ENCODE data around the gene LHFPL6.

The LHFPL6 gene

GRCh38 chr13:39512687-39513086 lies 90.3 kb downstream of the LHFPL6 start:
- no peak for DNase-seq (ENCODE audit: low spot score)

- no peak for DNase-seq (ENCODE audit: low spot score)
Measured at GRCh38 chr13:39510316-39510695, 92.7 kb downstream of the LHFPL6 start.

- no peak for DNase-seq (ENCODE audit: low spot score)
Measured at GRCh38 chr13:39509616-39510315, 93.2 kb downstream of the LHFPL6 start.

- no peak for DNase-seq (ENCODE audit: low spot score)
Measured at GRCh38 chr13:39506559-39507390, 96.2 kb downstream of the LHFPL6 start.

- DNase-seq (ENCODE audit: low spot score): no peak
Measured at GRCh38 chr13:39505151-39505550, 97.8 kb downstream of the LHFPL6 start.

GRCh38 chr13:39503048-39503447 lies 99.9 kb downstream of the LHFPL6 start:
- DNase-seq (ENCODE audit: low spot score): no peak

GRCh38 chr13:39501702-39502324 lies 101.2 kb downstream of the LHFPL6 start:
- DNase-seq (ENCODE audit: low spot score): no peak

- no peak for DNase-seq (ENCODE audit: low spot score)
Measured at GRCh38 chr13:39499604-39500003, 103.4 kb downstream of the LHFPL6 start.

- DNase-seq (ENCODE audit: low spot score): no peak
Measured at GRCh38 chr13:39498471-39499114, 104.4 kb downstream of the LHFPL6 start.

- DNase-seq (ENCODE audit: low spot score): no peak
Measured at GRCh38 chr13:39496506-39496905, 106.5 kb downstream of the LHFPL6 start.

GRCh38 chr13:39494633-39495032 lies 108.4 kb downstream of the LHFPL6 start:
- DNase-seq (ENCODE audit: low spot score): no peak

GRCh38 chr13:39494006-39494405 lies 109.0 kb downstream of the LHFPL6 start:
- no peak for DNase-seq (ENCODE audit: low spot score)

- no peak for DNase-seq (ENCODE audit: low spot score)
Measured at GRCh38 chr13:39490136-39490535, 112.9 kb downstream of the LHFPL6 start.

GRCh38 chr13:39486758-39487157 lies 116.2 kb downstream of the LHFPL6 start:
- DNase-seq (ENCODE audit: low spot score): no peak

GRCh38 chr13:39485314-39485700 lies 117.7 kb downstream of the LHFPL6 start:
- no peak for DNase-seq (ENCODE audit: low spot score)

GRCh38 chr13:39484506-39485313 lies 118.3 kb downstream of the LHFPL6 start:
- DNase-seq (ENCODE audit: low spot score): no peak

- DNase-seq (ENCODE audit: low spot score): no peak
Measured at GRCh38 chr13:39483326-39483725, 119.7 kb downstream of the LHFPL6 start.

GRCh38 chr13:39481491-39481890 lies 121.5 kb downstream of the LHFPL6 start:
- no peak for DNase-seq (ENCODE audit: low spot score)

GRCh38 chr13:39474600-39474999 lies 128.4 kb downstream of the LHFPL6 start:
- DNase-seq (ENCODE audit: low spot score): no peak

GRCh38 chr13:39469676-39470075 lies 133.3 kb downstream of the LHFPL6 start:
- DNase-seq (ENCODE audit: low spot score): no peak

GRCh38 chr13:39468306-39468705 lies 134.7 kb downstream of the LHFPL6 start:
- DNase-seq (ENCODE audit: low spot score): no peak

- no peak for DNase-seq (ENCODE audit: low spot score)
Measured at GRCh38 chr13:39463611-39464010, 139.4 kb downstream of the LHFPL6 start.
